Fibroblast of lung (primary cell): Measurements from ENCODE around the gene PTAR1. TPM values are rescaled to one million over a fixed set of nuclear protein-coding genes. Genes with fewer than 3 reads are reported as not detected.
A peak's percentile ranks its signal among the peaks of the same experiment; 100 is the strongest.

Experiments
- DNase-seq, 2 donors: peaks; one replicate each; pipeline versions ENCODE4 v3.0.0 to v3.0.0-alpha.2; 2010; ENCODE audit warnings: low read depth in 2 of 2
- H2AFZ ChIP-seq: 2 replicates; pipeline ENCODE4 v1.5.1; 2012; ENCODE audit warnings: low read length, control low read depth, inconsistent platforms
- H3K27ac ChIP-seq: 2 replicates; pipeline ENCODE4 v1.5.1; 2011; ENCODE audit warnings: low read length, control low read depth; ENCODE audit not compliant: insufficient read depth
- H3K27me3 ChIP-seq: 2 replicates; pipeline ENCODE4 v1.5.1; 2011; ENCODE audit warnings: mild to moderate bottlenecking, low read length; ENCODE audit not compliant: control insufficient read depth, insufficient read depth
- H3K36me3 ChIP-seq: 2 replicates; pipeline ENCODE4 v1.5.1; 2011; ENCODE audit warnings: low read length; ENCODE audit not compliant: control insufficient read depth, insufficient read depth
- H3K4me1 ChIP-seq: 2 replicates; pipeline ENCODE4 v1.5.1; 2011; ENCODE audit warnings: low read length; ENCODE audit not compliant: control insufficient read depth, insufficient read depth; ENCODE audit errors: extremely low read depth
- H3K4me2 ChIP-seq: 2 replicates; pipeline ENCODE4 v1.5.1; 2011; ENCODE audit warnings: low read length, control low read depth; ENCODE audit not compliant: insufficient read depth; ENCODE audit errors: extremely low read depth
- H3K4me3 ChIP-seq, 4 experiments: fragments of 200-600 bp in 1 of 4; sonication (generic) in 1 of 4; replicated peaks in 1 of 4; 2 replicates each; pipeline ENCODE4 v1.5.1; 2011 to 2016; ENCODE audit warnings: low read length in 4 of 4, low read depth in 3 of 4, mild to moderate bottlenecking in 3 of 4, control low read depth in 2 of 4, inconsistent platforms in 1 of 4, mixed read lengths in 1 of 4; ENCODE audit not compliant: insufficient read depth in 1 of 4; ENCODE audit errors: control extremely low read depth in 1 of 4
- H3K79me2 ChIP-seq: 2 replicates; pipeline ENCODE4 v1.5.1; 2012; ENCODE audit warnings: mild to moderate bottlenecking, low read length, inconsistent platforms; ENCODE audit not compliant: control insufficient read depth, insufficient read depth
- H3K9ac ChIP-seq: 2 replicates; pipeline ENCODE4 v1.5.1; 2011; ENCODE audit warnings: mild to moderate bottlenecking, low read length, control low read depth; ENCODE audit not compliant: insufficient read depth
- H3K9me3 ChIP-seq: 2 replicates; pipeline ENCODE4 v1.5.1; 2012; ENCODE audit warnings: low read depth, low read length; ENCODE audit not compliant: control insufficient read depth, insufficient read depth
- H4K20me1 ChIP-seq: 2 replicates; pipeline ENCODE4 v1.5.1; 2011; ENCODE audit warnings: low read length; ENCODE audit not compliant: control insufficient read depth, insufficient read depth; ENCODE audit errors: extremely low read depth
- EZH2 ChIP-seq: IDR thresholded peaks from 2 replicates; pipeline ENCODE4 v1.5.1; 2012; ENCODE audit warnings: low read length, control low read depth, mild to moderate bottlenecking; ENCODE audit errors: missing control alignments
- polyA plus RNA-seq, 2 donors: library from polyadenylated mRNA; depleted of rRNA in 1 of 2; stranded (reverse) in 1 of 2; unstranded in 1 of 2; fragments of >200 nt; gene quantifications; 2 replicates each; pipeline ENCODE4 v1.2.1, GENCODE V29; 2011 to 2012; ENCODE audit warnings: missing spikeins in 1 of 2
- total RNA-seq: library from RNA; depleted of rRNA; stranded (reverse); fragments of >200 nt; gene quantifications from 2 replicates; pipeline ENCODE4 v1.2.1, GENCODE V29; 2014
- TF ChIP-seq, protein P1 (sequence below), 2 donors: IDR thresholded peaks in 1 of 2; conservative IDR thresholded peaks in 1 of 2; 1 replicate in 1 of 2; 2 replicates in 1 of 2; pipeline ENCODE4 v1.5.1; 2011 to 2012; ENCODE audit warnings: low read length in 2 of 2, control low read depth in 1 of 2, inconsistent platforms in 1 of 2, low read depth in 1 of 2, mild to moderate bottlenecking in 1 of 2

Gene PTAR1
- total and polyA plus RNA-seq, 2 donors (not counting 1 experiment from before 2014, with no cell fraction given) = 21.7 to 115 TPM

DNA sequence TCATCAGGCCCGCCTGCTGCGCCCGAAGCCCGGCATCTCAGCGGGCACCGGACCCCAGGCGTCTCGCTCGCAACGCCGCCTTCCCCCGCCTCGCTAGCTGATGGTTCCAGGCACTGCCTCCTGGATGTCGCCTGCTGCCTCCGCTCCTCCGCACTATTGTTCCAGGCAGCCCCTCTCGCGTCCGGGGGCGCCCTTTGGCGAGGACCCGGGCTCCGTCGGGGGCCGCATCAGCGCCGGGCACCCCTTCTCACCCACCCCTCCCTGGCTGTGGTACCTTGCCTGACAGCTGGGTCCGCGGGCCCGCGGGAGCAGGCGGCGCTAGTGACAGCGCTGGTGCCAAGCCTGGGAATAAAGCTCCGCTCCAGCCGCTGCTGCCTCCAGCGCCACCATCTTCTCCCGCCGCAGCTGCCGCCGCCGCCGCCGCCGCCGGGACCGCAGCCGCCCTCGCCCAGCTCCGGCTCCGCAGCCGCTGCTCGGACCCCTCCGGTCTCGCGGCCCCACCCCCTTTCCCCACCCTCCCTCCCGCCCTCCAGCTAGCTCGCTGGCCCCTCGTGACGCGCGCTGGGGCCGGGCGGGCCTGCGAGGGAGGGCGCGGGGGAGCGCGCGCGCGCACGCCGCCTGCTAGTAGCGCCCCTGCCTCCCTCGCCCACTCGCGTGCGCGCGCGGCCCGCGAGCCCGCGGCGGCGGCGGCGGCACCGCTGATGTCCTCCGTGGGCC, 87.8 kb downstream of the PTAR1 start, which contains the start of gene APBA1:
APBA1 (minus strand) TSS at position 493 of the 717 bp plus-strand sequence.
- Histone ChIP-seq H3K27ac (peak within 1 kb of the TSS; percentile 26), H3K4me1 (peaks cover 6% of the 10 kb centered on the region), H3K9ac (peak within 1 kb of the TSS; percentile 60), H4K20me1 (no peaks in the 10 kb centered on the region), H3K36me3 (no peaks in the 10 kb centered on the region), H3K27me3 (no peaks in the 10 kb centered on the region), H3K4me2 (peak within 1 kb of the TSS; percentile 85), H3K4me3 (peak within 1 kb of the TSS; percentile 54 to 77 (median 74)), H2AFZ (peak within 1 kb of the TSS; percentile 96), H3K9me3 (no peaks in the 10 kb centered on the region), H3K79me2 (no peaks in the 10 kb centered on the region)
- DNase-seq = peak; percentile 55 to 70
- no peak for TF ChIP-seq EZH2
- TF ChIP-seq, protein P1, sequence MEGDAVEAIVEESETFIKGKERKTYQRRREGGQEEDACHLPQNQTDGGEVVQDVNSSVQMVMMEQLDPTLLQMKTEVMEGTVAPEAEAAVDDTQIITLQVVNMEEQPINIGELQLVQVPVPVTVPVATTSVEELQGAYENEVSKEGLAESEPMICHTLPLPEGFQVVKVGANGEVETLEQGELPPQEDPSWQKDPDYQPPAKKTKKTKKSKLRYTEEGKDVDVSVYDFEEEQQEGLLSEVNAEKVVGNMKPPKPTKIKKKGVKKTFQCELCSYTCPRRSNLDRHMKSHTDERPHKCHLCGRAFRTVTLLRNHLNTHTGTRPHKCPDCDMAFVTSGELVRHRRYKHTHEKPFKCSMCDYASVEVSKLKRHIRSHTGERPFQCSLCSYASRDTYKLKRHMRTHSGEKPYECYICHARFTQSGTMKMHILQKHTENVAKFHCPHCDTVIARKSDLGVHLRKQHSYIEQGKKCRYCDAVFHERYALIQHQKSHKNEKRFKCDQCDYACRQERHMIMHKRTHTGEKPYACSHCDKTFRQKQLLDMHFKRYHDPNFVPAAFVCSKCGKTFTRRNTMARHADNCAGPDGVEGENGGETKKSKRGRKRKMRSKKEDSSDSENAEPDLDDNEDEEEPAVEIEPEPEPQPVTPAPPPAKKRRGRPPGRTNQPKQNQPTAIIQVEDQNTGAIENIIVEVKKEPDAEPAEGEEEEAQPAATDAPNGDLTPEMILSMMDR (conservative IDR thresholded peaks at IDR 0.05 in 1 of 2, IDR thresholded peaks at IDR 0.05 in 1 of 2; ENCODE audit: low read depth in 1 of 2, low read length in 2 of 2) = no peak

DNA sequence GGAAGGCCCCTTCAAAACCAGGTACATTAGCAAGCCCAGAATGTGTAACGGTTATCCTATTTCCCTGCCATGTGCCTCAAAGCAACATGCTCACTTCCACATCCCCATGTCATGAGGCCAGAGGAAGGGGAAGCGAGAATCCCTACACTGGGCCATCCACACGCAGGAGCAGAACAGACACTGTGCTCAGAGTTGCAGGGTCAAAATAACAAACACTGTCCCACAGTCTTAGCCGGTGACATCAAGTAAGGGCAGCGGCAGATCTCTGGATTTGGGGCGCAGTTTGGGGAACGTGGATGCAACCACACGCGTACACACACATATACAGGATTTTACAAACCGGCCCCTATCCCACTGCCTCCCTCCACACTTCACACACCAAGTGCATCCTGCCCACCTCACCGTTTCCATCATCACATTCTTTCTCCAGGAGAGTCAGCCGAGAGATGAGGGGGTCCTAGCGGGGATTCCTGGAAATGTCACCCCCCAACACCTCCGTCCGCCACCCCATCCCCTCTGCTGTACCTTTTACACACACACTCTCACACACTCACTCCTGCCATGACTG, 88.4 kb downstream of the PTAR1 start:
- Histone ChIP-seq H3K4me3 (peak overlapping the region; percentile 52 to 77 (median 74)), H4K20me1 (no peaks in the 10 kb centered on the region), H3K79me2 (no peaks in the 10 kb centered on the region), H3K27ac (no peak overlapping the region), H3K9me3 (no peaks in the 10 kb centered on the region), H3K36me3 (no peaks in the 10 kb centered on the region), H3K9ac (peak overlapping the region; percentile 60), H3K4me2 (peak overlapping the region; percentile 83), H2AFZ (peak overlapping the region; percentile 71), H3K4me1 (peaks cover 6% of the 10 kb centered on the region), H3K27me3 (no peaks in the 10 kb centered on the region)
- no peak for TF ChIP-seq EZH2
- TF ChIP-seq, protein P1 (conservative IDR thresholded peaks at IDR 0.05 in 1 of 2, IDR thresholded peaks at IDR 0.05 in 1 of 2; ENCODE audit: low read depth in 1 of 2, low read length in 2 of 2) = no peak
- peak in 1 of 2 donors; percentile 3 for DNase-seq

DNA sequence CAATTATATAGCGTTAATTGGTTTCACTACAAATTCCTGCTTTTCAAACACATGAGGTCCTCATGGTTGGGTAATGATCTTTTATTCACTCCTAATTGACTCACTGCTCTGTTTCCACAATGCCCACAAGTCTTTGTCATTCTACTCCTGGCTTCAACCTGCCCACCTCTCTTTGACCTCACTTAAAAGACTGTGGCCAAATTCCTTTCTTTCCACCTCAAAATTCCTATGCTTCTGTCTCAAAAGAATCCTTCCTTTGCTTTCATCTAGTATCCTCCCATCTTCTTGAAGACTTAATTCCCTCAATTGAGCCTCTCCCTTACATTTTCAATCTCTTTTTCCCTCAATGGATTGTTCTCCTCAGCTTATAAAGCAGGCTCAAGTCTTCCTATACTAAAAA, 92.5 kb downstream of the PTAR1 start:
- no peaks in the 10 kb centered on the region for H3K27me3 ChIP-seq
- H3K36me3 ChIP-seq = no peaks in the 10 kb centered on the region
- no peak overlapping the region for H3K9ac ChIP-seq
- DNase-seq = peak in 1 of 2 donors; percentile 72
- H3K9me3 ChIP-seq = no peaks in the 10 kb centered on the region
- H2AFZ ChIP-seq = no peak overlapping the region
- H3K4me3 ChIP-seq = no peak overlapping the region
- TF ChIP-seq EZH2 = no peak
- no peaks in the 10 kb centered on the region for H4K20me1 ChIP-seq
- H3K79me2 ChIP-seq = no peaks in the 10 kb centered on the region
- peaks cover 2% of the 10 kb centered on the region for H3K4me1 ChIP-seq
- no peak overlapping the region for H3K27ac ChIP-seq
- no peak overlapping the region for H3K4me2 ChIP-seq
